T-helper 1 cell (primary cell): Measurements from ENCODE around the gene FDXACB1.

Experiments used
- DNase-seq, 5 donors: peaks; one replicate each; pipeline ENCODE4 v3.0.0-alpha.2; 2012 to 2020

FDXACB1 gene

DNA sequence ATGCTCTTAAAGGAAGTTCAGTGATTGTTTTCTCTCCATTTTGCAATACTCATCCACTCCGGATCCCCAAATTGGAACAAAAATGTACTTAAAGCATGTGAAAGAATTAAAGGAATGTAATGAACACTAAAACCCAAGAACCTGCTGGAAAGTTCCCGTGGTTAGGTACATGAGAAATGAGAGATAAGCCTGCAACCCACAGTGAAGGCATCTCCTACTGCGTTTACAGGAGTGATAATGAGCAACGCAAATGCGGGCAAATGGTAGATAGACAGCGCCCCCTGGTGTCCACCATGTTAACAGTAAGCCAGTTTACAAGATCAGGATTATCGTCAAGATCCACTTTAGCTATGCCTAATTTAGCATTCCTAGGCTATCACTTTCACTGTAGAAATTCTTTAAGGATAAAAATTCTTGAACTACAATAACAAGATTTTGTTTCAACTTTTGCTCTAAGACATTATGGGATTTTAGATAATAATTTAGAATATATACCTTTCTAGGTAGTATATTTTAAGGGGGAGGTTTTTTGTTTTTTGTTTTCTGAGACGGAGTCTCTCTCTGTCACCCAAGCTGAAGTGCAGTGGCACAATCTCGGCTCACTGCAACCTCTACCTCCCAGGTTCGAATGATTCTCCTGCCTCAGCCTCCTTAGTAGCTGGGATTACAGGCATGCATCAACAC lies 37.5 kb downstream of the FDXACB1 start:
- DNase-seq: peak; percentile 60 to 88 (median 73)

DNA sequence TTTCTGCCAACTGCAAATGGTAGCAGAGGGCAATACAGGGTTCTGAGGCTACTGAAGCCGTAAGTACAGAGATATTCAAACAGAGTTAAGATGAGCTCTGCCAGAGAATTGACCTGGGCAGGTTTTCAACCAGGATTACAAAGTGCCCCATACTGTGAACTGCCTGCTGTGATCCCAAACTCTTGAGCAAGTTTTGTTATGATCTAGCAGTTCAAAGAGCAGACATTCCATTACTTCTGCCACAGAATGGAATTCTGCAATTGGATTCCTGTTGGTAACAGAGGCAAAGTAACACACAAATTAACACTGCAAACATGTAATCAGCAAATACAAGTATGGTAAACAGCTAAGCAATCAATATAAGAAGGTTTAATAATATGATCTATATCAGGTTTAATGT lies 38.8 kb downstream of the FDXACB1 start:
- no peak for DNase-seq

DNA sequence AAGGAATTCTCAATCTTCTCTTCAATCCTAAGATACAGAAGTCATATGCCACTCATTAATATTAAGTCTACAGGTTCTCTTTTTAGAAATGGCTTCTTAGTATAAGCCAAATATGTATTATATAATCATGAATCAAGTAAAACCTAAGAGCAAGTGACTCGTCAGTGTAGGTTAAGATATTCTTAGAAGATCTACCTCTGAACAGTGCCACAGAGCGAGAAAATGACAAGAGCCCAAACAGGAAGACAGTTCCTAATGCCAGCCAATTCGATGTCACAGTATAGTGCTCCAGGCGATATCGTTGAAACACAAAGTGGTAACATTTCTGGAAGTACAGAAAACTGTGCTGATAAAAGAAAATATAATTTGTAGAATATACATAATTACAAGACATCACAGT lies 40.9 kb downstream of the FDXACB1 start:
- no peak for DNase-seq

DNA sequence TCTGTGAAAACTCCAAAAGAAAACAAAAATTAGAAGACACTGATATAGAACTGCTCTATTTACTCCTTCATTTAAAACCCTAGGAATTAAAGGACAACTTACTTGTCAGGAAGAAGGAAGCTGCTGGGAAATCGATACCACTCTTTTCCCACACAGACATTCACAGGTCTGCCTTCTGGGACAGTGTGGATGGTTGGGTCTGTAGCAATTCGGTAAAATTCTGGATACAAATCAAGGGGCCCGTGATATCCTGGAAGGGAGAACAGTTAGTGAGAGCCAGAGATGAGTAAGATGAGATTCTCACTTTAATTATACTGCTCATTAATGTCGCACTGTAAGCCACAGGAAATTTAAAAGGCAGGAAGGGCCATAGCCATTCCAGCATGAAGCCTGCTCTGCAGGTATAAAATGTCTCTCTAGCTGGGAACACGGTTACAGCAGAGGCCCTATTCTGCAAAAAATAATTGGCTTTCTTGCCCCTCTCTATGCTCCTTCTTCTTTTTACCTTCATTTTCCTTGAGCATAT lies 41.5 kb downstream of the FDXACB1 start:
- no peak for DNase-seq

DNA sequence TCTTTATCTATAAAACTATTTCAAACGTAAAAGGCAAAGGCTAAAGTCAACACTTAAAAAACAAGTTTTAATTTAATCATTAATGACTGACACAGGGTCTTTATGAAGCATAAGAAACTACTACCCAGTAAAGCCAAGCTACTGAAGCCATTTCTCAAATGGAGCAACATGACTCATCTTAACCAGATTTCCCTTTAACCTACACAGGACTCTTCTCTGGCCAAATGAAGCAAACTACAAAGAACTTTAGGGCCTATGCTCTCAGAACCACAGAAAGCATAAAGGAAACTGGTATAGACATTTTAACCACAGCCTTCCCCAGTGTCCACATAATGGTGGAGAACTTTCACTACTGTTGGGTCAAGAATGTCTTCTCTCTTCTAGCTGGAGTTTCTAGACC lies 42.2 kb downstream of the FDXACB1 start:
- DNase-seq: no peak

- DNase-seq: no peak
These were observed 42.8 kb downstream of the FDXACB1 start for GRCh38 chr11:111836162-111836561.

DNA sequence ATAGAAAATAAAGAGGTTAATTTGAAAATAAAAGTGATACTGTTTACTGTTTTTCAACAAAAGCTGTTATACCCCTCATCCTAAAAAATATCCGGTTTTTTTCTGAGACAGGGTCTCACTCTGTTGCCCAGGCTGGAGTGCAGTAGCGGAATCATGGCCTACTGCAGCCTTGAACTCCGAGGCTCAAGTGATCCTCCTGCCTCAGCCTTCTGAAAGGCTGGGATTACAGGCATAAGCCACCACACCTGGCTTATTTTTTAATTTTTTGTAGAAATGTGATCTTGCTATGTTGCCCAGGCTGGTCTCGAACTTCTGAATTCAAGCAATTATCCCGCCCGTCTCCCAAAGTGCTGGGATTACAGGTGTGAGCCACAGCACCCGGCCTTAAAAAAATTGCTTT lies 43.3 kb downstream of the FDXACB1 start:
- DNase-seq: no peak

DNA sequence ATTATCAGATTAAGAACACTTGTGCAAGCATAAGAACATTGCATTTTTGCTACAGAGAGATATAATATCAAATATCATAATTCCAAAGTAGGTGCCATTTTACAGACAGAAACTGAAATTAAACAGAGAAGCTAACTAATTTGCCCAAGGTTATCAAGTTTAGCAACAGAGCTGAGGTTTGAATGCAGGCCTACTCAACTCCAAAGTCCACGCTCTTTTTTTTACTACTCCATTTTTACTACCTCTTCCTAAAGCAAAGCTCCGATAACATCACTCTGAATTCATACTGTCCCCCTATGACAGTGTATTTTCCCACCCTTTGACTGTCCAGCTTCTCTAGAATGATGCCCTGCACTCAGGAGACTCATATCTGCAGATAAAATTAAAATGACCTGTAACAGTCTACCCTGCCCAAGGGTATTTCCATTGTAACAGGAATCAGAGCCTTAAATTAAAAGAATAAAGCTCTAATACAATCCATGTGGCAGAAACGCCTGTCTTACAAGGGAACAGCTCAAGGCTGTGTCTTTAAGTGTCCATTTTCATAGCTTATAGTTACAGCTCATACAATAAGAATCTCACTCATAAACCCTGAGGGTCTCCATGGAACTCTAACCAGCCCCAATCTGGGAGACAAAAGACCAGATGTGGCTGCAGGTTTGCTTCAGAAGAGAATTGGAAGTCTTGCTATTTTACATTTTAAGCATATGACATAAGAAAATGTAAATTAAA lies 44.4 kb downstream of the FDXACB1 start:
- DNase-seq: no peak

GRCh38 chr11:111833524-111833923 lies 45.4 kb downstream of the FDXACB1 start:
- no peak for DNase-seq

DNA sequence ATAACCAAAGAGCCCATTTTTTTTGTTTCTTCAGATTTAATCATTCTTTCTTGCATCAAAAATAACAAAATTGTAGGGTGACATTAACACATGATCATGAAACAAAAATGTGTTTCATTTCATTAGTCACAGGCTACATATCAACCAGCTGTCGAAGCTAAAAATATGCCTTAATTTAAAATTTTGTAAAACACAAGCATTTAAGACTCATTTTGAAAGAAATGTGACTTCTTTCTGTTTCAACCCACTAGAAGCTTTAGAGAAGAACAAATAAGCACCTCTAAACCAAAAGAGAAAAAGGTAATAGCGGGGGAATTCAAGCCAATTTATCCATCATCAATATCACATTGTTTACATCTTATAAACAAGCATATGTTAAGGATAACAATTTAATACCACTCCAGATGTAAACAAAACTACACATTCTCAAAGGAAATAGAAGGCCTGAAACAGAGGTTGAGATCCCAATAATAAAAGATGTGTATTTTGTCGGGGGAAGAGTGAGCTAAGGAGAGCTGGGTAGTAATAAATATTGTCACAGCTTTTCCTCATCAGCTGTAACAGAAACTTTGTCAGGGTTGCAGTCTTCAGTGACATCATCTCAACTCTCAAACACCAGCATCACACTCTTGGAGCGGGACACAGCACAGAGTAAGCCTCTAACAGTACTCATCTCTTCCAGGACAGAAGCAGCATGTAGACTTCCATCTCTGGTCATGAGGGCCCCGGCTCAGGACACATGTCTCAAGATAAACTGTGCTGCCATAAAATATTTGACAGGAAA lies 49.6 kb downstream of the FDXACB1 start:
- DNase-seq: no peak

GRCh38 chr11:111826322-111826950 lies 52.5 kb downstream of the FDXACB1 start:
- DNase-seq: no peak
